Coronary artery (tissue), 2 donors: ENCODE measurements around the gene HYCC1.
"Not testable (repeated sequence)": the region's sequence is repeated elsewhere in the genome, so short reads cannot be mapped to it uniquely, and the experiment has no call there.

Source experiments
- DNase-seq: peaks from one replicate; pipeline ENCODE4 v3.0.0-alpha.2; 2017; ENCODE audit warnings: low spot score
- H3K27ac ChIP-seq, 2 donors: fragments of 200-600 bp; sonication (generic); one replicate each; pipeline ENCODE4 v1.5.1; 2016 to 2019
- H3K4me3 ChIP-seq: fragments of 200-600 bp; sonication (generic); 2 replicates; pipeline ENCODE4 v1.5.1; 2016; ENCODE audit warnings: mild to moderate bottlenecking, moderate library complexity
- CTCF ChIP-seq: fragments of 200-600 bp; sonication (generic); IDR thresholded peaks from one replicate; pipeline ENCODE4 v1.5.1; 2019; ENCODE audit warnings: antibody characterized with exemption

HYCC1 gene

GRCh38 chr7:22983257-22983855, 30.6 kb downstream of the HYCC1 start:
- no peak overlapping the region for H3K4me3 ChIP-seq

GRCh38 chr7:22980422-22980821, 33.5 kb downstream of the HYCC1 start:
- peak overlapping the region in 1 of 2 donors; percentile 69 for H3K27ac ChIP-seq
- DNase-seq, result no peak
- peak overlapping the region; percentile 14 for H3K4me3 ChIP-seq
- TF ChIP-seq CTCF, result no peak

More at GRCh38 chr7:22983257-22983855, 30.6 kb downstream of the HYCC1 start:
- no peak for DNase-seq
- no peak overlapping the region for H3K27ac ChIP-seq
- no peak for TF ChIP-seq CTCF

GRCh38 chr7:22979861-22980260, 34.1 kb downstream of the HYCC1 start:
- DNase-seq, result no peak
- Histone ChIP-seq H3K4me3 (no peak overlapping the region), H3K27ac (no peak overlapping the region)
- no peak for TF ChIP-seq CTCF

GRCh38 chr7:22979251-22979650, 34.7 kb downstream of the HYCC1 start:
- no peak overlapping the region for H3K4me3 ChIP-seq
- DNase-seq, result no peak

GRCh38 chr7:22974636-22975035, 39.3 kb downstream of the HYCC1 start:
- H3K4me3 ChIP-seq, DNase-seq, H3K27ac ChIP-seq: not testable (repeated sequence)

More at GRCh38 chr7:22979251-22979650, 34.7 kb downstream of the HYCC1 start:
- no peak overlapping the region for H3K27ac ChIP-seq
- TF ChIP-seq CTCF, result no peak

- no peak for TF ChIP-seq CTCF
- Histone ChIP-seq H3K4me3 (no peak overlapping the region), H3K27ac (no peak overlapping the region)
- no peak for DNase-seq
Observed at GRCh38 chr7:22972207-22972606, 41.7 kb downstream of the HYCC1 start.

GRCh38 chr7:22969010-22969431, 44.9 kb downstream of the HYCC1 start:
- no peak for DNase-seq
- Histone ChIP-seq H3K4me3 (no peak overlapping the region), H3K27ac (no peak overlapping the region)
- no peak for TF ChIP-seq CTCF
